NCI-H2227 (cell line): ENCODE measurements around the gene CRIP3.

Experiments
- DNase-seq: peaks from one replicate; lab custom pipeline; 2025; ENCODE audit not compliant: unreplicated experiment; lab: John Stamatoyannopoulos, UW

The CRIP3 gene

DNA sequence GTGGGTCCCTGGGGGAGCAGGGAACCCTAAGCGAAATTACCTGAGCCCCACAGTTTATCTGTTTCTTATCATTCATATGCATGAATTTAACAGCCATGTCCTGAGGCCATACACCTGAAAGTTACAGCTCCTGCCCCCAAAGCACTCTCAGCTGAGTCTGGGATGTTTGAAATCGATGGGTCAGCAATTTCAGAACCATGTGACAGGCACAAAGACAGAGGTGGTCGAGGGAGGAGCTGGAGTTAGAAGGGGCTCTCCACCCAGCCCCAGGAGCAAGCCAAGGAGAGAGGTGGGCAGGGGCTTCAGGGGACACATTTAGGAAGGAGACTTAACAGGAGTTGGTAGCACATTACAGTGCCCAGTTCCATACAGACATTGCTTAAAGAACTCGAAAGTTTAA, 50.4 kb downstream of the CRIP3 start:
- DNase-seq: no peak

DNA sequence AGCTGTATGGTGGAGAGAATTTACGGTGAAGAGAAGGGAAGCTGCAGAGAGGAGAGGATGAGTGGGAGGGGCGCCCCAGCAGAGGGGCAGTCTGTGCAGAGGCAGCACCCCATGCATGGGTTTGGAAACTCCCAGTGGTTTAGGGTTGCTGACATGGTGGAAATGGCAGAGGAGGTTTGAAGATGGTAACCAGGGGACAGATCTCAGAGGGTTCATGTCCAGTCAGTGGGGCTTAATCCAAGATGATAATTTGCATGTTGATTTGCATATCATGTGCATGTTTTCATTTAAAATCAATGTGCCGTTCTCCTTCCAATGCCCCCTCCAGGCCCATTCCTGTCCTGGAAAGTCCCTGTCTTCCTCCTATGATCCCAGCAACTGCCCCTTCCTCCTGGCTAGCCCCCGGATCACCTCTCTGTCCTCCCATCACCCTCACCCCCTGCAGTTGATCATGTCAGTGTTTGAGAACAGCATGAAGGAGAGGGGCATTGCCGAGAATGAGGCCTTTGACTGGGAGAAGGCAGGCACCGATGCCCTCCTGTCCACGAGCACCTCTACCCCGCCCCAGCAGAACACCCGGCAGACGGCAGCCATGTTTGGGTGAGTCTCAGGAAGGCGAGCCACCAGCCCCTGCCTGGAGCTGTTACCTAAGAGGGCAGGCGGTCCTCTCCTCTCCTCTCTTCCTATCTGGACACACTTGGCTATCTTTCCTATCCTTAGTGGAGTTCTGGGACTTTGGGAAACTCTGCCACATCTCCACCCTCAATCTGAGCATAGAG, 51.1 kb downstream of the CRIP3 start:
- no peak for DNase-seq

DNA sequence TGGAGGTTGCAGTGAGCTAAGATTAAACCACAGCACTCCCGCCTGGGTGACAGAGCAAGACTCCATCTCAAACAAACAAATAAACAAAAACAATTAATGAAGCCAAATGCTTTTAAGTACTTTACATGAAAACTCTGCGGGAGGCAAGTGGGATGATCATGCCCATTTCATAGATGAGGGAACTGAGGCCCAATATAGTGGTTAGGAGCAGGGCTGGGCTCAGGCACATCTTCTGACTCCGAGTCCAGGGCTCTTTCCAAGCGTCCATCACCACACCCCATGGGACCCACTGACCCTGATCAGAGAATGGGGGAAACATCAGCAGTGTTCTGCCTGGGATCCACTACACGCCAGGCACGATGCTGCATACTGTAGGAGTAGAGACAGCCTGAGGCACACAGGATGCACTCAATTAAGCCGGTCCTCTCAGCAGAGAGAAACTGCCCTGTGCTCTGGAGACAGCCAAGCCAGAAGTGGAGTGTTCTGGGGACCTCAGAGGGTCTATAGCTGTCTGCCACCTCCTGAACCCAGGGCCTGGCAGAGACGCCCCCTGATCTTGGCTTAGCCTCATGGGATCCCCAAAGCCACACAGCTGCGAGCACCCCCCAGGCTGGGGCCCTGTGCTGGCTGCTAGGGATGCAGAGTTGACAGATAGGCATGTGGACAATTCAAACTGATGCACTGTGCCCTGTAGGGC, 51.8 kb downstream of the CRIP3 start:
- no peak for DNase-seq
